Neural cell (in vitro differentiated cells): ENCODE measurements around the gene DNA2. TPM values are rescaled to one million over a fixed set of nuclear protein-coding genes. Genes with fewer than 3 reads are reported as not detected.

ENCODE experiments used
- H2AFZ ChIP-seq: fragments of 200-600, 300-800 bp; sonication (generic), shearing (Covaris generic); 2 replicates; pipeline ENCODE4 v1.6.0; 2014; ENCODE audit warnings: low read depth, mild to moderate bottlenecking, antibody characterized with exemption, low read length, moderate library complexity
- H3F3A ChIP-seq: fragments of 200-600 bp; shearing (Covaris generic); 2 replicates; pipeline ENCODE4 v1.6.1; 2016; ENCODE audit warnings: mild to moderate bottlenecking, moderate library complexity, mixed read lengths, antibody characterized with exemption, low read length; ENCODE audit not compliant: insufficient read depth, poor library complexity, severe bottlenecking
- H3K27ac ChIP-seq: fragments of 200-600, 300-800 bp; sonication (generic), shearing (Covaris generic); 2 replicates; pipeline ENCODE4 v1.5.1; 2014; ENCODE audit warnings: mild to moderate bottlenecking, low read length, moderate library complexity
- H3K27me3 ChIP-seq: fragments of 300-800, 200-600 bp; sonication (generic), shearing (Covaris generic); 2 replicates; pipeline ENCODE4 v1.6.0; 2014; ENCODE audit warnings: mild to moderate bottlenecking, low read depth, low read length, moderate library complexity; ENCODE audit not compliant: insufficient read depth
- H3K36me3 ChIP-seq: fragments of 300-800, 200-600 bp; sonication (generic), shearing (Covaris generic); 2 replicates; pipeline ENCODE4 v1.5.1; 2014; ENCODE audit warnings: mild to moderate bottlenecking, antibody characterized with exemption, low read length, moderate library complexity; ENCODE audit not compliant: insufficient read depth
- H3K4me2 ChIP-seq: fragments of 300-800, 200-600 bp; sonication (generic), shearing (Covaris generic); 2 replicates; pipeline ENCODE4 v1.6.0; 2014; ENCODE audit warnings: mild to moderate bottlenecking, low read length
- H3K4me3 ChIP-seq: fragments of 300-800, 200-600 bp; sonication (generic), shearing (Covaris generic); 2 replicates; pipeline ENCODE4 v1.5.1; 2014; ENCODE audit warnings: mild to moderate bottlenecking, low read length, moderate library complexity
- H3K79me2 ChIP-seq: fragments of 200-600 bp; shearing (Covaris generic); replicated peaks from 2 replicates; pipeline ENCODE4 v1.6.0; 2014; ENCODE audit warnings: mild to moderate bottlenecking, low read length, moderate library complexity; ENCODE audit not compliant: insufficient read depth
- H3K9ac ChIP-seq: fragments of 300-800, 200-600 bp; sonication (generic), shearing (Covaris generic); 2 replicates; pipeline ENCODE4 v1.6.1; 2016; ENCODE audit warnings: mild to moderate bottlenecking, low read length, mixed read lengths
- H3K9me2 ChIP-seq: fragments of 200-600 bp; shearing (Covaris generic); 2 replicates; pipeline ENCODE4 v1.6.1; 2016; ENCODE audit warnings: mild to moderate bottlenecking, low read length, mixed read lengths; ENCODE audit not compliant: insufficient read depth
- H3K9me3 ChIP-seq: fragments of 200-600, 300-800 bp; sonication (generic), shearing (Covaris generic); 2 replicates; pipeline ENCODE4 v1.6.1; 2016; ENCODE audit warnings: mild to moderate bottlenecking, mixed run types, low read length, moderate library complexity, mixed read lengths
- H4K20me1 ChIP-seq: fragments of 200-600 bp; shearing (Covaris generic); 2 replicates; pipeline ENCODE4 v1.6.1; 2016; ENCODE audit warnings: mild to moderate bottlenecking, mixed run types; ENCODE audit not compliant: insufficient read depth
- EP300 ChIP-seq: fragments of 450-650 bp; conservative IDR thresholded peaks from 2 replicates; pipeline ENCODE4 v1.6.1; 2014; ENCODE audit warnings: antibody characterized with exemption, mild to moderate bottlenecking, moderate library complexity; ENCODE audit not compliant: poor library complexity, severe bottlenecking
- EZH2 ChIP-seq: fragments of 200-600, 300-800 bp; shearing (Covaris generic), sonication (generic); IDR thresholded peaks from 2 replicates; pipeline ENCODE4 v1.6.1; 2014; ENCODE audit warnings: antibody characterized with exemption, low read length, borderline replicate concordance, mild to moderate bottlenecking; ENCODE audit not compliant: insufficient read depth, poor library complexity, severe bottlenecking
- MXI1 ChIP-seq: fragments of 450-650 bp; conservative IDR thresholded peaks from 2 replicates; pipeline ENCODE4 v1.6.1; 2014; ENCODE audit warnings: antibody characterized with exemption, mild to moderate bottlenecking; ENCODE audit not compliant: poor library complexity, severe bottlenecking
- POLR2AphosphoS5 ChIP-seq: IDR thresholded peaks from 2 replicates; pipeline ENCODE4 v1.6.1; 2012
- RAD21 ChIP-seq: fragments of 450-650 bp; conservative IDR thresholded peaks from 2 replicates; pipeline ENCODE4 v1.6.1; 2014; ENCODE audit warnings: antibody characterized with exemption, mild to moderate bottlenecking, moderate library complexity
- SMC3 ChIP-seq: fragments of 450-650 bp; conservative IDR thresholded peaks from 2 replicates; pipeline ENCODE4 v1.6.1; 2014; ENCODE audit warnings: antibody characterized with exemption, mild to moderate bottlenecking, moderate library complexity; ENCODE audit not compliant: poor library complexity
- TAF1 ChIP-seq: IDR thresholded peaks from 2 replicates; pipeline ENCODE4 v1.6.1; 2012; ENCODE audit warnings: low read depth
- polyA plus RNA-seq: library from polyadenylated mRNA; depleted of rRNA; stranded (reverse); fragments of >200 nt; gene quantifications from 2 replicates; pipeline ENCODE4 v1.2.3, GENCODE V29; 2014
- TF ChIP-seq, protein P1 (sequence below): IDR thresholded peaks from 2 replicates; pipeline ENCODE4 v1.6.1; 2012; ENCODE audit warnings: borderline replicate concordance
- TF ChIP-seq, protein P2 (sequence below): fragments of 450-650 bp; IDR thresholded peaks from 2 replicates; pipeline ENCODE4 v1.5.1; 2014; ENCODE audit warnings: antibody characterized with exemption, mild to moderate bottlenecking, moderate library complexity; ENCODE audit not compliant: poor library complexity, severe bottlenecking

Gene DNA2
- polyA plus RNA-seq, 1 donor from 2014 or later, result 15.2 TPM

DNA sequence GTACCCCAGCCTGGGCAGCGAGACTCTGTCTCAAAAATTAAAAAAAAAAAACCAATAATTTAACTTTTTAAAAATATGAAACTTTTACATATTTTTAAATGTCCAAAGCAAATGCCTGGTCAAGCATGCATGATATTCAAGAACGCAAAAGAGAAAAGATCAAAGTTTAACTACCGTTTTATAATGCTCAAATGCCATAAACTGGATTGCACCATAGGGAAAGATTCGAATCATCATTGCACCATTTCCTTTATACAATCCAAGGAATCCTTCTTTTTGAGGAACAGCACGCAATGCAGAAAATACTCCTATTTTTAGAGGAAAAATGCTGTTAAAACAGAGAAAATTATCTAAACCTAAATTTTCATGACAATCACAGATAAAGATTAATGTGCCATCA is 34.6 kb upstream of the DNA2 start:
- Histone ChIP-seq H3K27ac (no peak overlapping the region), H3K9ac (no peak overlapping the region), H2AFZ (no peak overlapping the region), H3K4me2 (no peak overlapping the region), H3K9me2 (no peaks in the 10 kb centered on the region), H3K9me3 (no peaks in the 10 kb centered on the region), H3K79me2 (no peaks in the 10 kb centered on the region), H3K36me3 (no peaks in the 10 kb centered on the region), H4K20me1 (no peaks in the 10 kb centered on the region), H3F3A (no peaks in the 10 kb centered on the region), H3K27me3 (no peaks in the 10 kb centered on the region), H3K4me3 (no peak overlapping the region)
- TF ChIP-seq EZH2 (no peak), TAF1 (no peak)
- TF ChIP-seq, protein P1, sequence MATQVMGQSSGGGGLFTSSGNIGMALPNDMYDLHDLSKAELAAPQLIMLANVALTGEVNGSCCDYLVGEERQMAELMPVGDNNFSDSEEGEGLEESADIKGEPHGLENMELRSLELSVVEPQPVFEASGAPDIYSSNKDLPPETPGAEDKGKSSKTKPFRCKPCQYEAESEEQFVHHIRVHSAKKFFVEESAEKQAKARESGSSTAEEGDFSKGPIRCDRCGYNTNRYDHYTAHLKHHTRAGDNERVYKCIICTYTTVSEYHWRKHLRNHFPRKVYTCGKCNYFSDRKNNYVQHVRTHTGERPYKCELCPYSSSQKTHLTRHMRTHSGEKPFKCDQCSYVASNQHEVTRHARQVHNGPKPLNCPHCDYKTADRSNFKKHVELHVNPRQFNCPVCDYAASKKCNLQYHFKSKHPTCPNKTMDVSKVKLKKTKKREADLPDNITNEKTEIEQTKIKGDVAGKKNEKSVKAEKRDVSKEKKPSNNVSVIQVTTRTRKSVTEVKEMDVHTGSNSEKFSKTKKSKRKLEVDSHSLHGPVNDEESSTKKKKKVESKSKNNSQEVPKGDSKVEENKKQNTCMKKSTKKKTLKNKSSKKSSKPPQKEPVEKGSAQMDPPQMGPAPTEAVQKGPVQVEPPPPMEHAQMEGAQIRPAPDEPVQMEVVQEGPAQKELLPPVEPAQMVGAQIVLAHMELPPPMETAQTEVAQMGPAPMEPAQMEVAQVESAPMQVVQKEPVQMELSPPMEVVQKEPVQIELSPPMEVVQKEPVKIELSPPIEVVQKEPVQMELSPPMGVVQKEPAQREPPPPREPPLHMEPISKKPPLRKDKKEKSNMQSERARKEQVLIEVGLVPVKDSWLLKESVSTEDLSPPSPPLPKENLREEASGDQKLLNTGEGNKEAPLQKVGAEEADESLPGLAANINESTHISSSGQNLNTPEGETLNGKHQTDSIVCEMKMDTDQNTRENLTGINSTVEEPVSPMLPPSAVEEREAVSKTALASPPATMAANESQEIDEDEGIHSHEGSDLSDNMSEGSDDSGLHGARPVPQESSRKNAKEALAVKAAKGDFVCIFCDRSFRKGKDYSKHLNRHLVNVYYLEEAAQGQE, result no peak

DNA sequence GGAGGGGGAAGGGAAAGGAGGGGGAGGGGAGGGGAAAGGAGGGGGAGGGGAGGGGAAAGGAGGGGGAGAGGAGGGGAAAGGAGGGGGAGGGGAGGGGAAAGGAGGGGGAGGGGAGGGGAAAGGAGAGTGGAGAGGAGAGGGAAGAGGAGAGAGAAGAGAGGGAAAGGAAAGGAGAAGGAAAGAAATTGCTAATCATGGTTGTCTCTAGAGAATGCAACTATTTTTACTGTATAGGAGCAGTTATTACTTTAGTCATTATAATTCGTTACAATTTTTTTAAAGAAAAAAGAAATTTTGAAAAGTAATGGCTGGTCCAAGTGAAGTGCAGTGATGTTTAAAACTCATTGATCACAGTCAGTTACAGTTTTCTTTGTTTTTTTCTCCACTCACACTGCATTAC is 31.1 kb upstream of the DNA2 start:
- H3K9me2 ChIP-seq, result no peaks in the 10 kb centered on the region
- H3K36me3 ChIP-seq, result no peaks in the 10 kb centered on the region
- H2AFZ ChIP-seq, result no peak overlapping the region
- no peaks in the 10 kb centered on the region for H3K27me3 ChIP-seq
- no peaks in the 10 kb centered on the region for H3F3A ChIP-seq
- no peaks in the 10 kb centered on the region for H4K20me1 ChIP-seq
- H3K9me3 ChIP-seq, result no peaks in the 10 kb centered on the region
- no peak overlapping the region for H3K4me3 ChIP-seq
- no peak overlapping the region for H3K27ac ChIP-seq
- no peak overlapping the region for H3K4me2 ChIP-seq
- H3K79me2 ChIP-seq, result no peaks in the 10 kb centered on the region
- TF ChIP-seq EP300, result no peak
- TF ChIP-seq TAF1, result no peak
- TF ChIP-seq, protein P1, result no peak
- TF ChIP-seq RAD21, result no peak
- TF ChIP-seq, protein P2, sequence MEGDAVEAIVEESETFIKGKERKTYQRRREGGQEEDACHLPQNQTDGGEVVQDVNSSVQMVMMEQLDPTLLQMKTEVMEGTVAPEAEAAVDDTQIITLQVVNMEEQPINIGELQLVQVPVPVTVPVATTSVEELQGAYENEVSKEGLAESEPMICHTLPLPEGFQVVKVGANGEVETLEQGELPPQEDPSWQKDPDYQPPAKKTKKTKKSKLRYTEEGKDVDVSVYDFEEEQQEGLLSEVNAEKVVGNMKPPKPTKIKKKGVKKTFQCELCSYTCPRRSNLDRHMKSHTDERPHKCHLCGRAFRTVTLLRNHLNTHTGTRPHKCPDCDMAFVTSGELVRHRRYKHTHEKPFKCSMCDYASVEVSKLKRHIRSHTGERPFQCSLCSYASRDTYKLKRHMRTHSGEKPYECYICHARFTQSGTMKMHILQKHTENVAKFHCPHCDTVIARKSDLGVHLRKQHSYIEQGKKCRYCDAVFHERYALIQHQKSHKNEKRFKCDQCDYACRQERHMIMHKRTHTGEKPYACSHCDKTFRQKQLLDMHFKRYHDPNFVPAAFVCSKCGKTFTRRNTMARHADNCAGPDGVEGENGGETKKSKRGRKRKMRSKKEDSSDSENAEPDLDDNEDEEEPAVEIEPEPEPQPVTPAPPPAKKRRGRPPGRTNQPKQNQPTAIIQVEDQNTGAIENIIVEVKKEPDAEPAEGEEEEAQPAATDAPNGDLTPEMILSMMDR, result no peak
- TF ChIP-seq MXI1, result no peak
- no peak for TF ChIP-seq EZH2
- no peak for TF ChIP-seq POLR2AphosphoS5
- TF ChIP-seq SMC3, result no peak
- H3K9ac ChIP-seq, result no peak overlapping the region
